HCT116 (cell line): ENCODE results near the gene TTC38. TPM values are rescaled to one million over a fixed set of nuclear protein-coding genes. Genes with fewer than 3 reads are reported as not detected.

ENCODE experiments used
- ATAC-seq: fragments of 200-7000 bp; cut with Tn5 transposase; 2 replicates; pipeline ENCODE4 v1.9.1; 2020; ENCODE audit warnings: mild to moderate bottlenecking, moderate library complexity
- BruUV-seq: library from RNA; stranded (reverse); fragments of 400-500 nt; replicated peaks from 2 replicates; lab custom pipeline; 2021; lab: Mats Ljungman, UMichigan
- CTCF ChIA-PET: fragments of 300-600 bp; sonication (Branson Sonifier 250); formaldehyde crosslinking; loops from one replicate; lab custom pipeline; 2021; ENCODE audit warnings: antibody characterized with exemption; lab: Charles Lee
- POLR2A ChIA-PET: fragments of 300-600, 350-600 bp; sonication (Branson Sonifier 250); formaldehyde crosslinking; loops from one replicate; lab custom pipeline; 2021; ENCODE audit warnings: antibody characterized with exemption; lab: Charles Lee
- RAD21 ChIA-PET, 2 experiments: fragments of 300-600 bp; sonication (Branson Sonifier 250); formaldehyde crosslinking; loops; one replicate each; lab custom pipeline; 2023; ENCODE audit warnings: low total read pairs in 2 of 2; ENCODE audit not compliant: uncharacterized antibody in 2 of 2, unreplicated experiment in 2 of 2, low non-redundant PET in 1 of 2; lab: Charles Lee
- DNase-seq: peaks from one replicate; pipeline ENCODE4 v3.0.0-alpha.2; 2010; ENCODE audit warnings: low read depth, low spot score
- H2AFZ ChIP-seq: fragments of 200-600 bp; shearing (Covaris generic), sonication (generic); 2 replicates; pipeline ENCODE4 v1.6.1; 2017; ENCODE audit warnings: low read depth, mixed run types, mixed read lengths, antibody characterized with exemption, low read length; ENCODE audit not compliant: poor library complexity, severe bottlenecking
- H3K27ac ChIP-seq: 2 replicates; pipeline ENCODE4 v1.5.1; 2012; ENCODE audit warnings: low read depth, low read length
- H3K27me3 ChIP-seq: fragments of 200-600 bp; sonication (generic); 2 replicates; pipeline ENCODE4 v1.6.1; 2016; ENCODE audit warnings: mixed run types, low read length, mixed read lengths; ENCODE audit not compliant: insufficient read depth
- H3K36me3 ChIP-seq, 2 experiments: fragments of 200-500 bp in 1 of 2; fragments of 200-600 bp in 1 of 2; sonication (Bioruptor generic) in 1 of 2; sonication (generic) in 1 of 2; 2 replicates each; pipeline versions ENCODE4 v1.5.1 to v1.6.1; 2014 to 2016; ENCODE audit warnings: low read length in 2 of 2, inconsistent platforms in 1 of 2, mixed read lengths in 1 of 2, mixed run types in 1 of 2; ENCODE audit not compliant: insufficient read depth in 2 of 2, control insufficient read depth in 1 of 2
- H3K4me1 ChIP-seq, 2 experiments: fragments of 200-600 bp in 1 of 2; sonication (generic) in 1 of 2; 2 replicates each; pipeline versions ENCODE4 v1.5.1 to v1.6.1; 2012 to 2017; ENCODE audit warnings: low read length in 2 of 2, inconsistent platforms in 1 of 2, mild to moderate bottlenecking in 1 of 2, mixed read lengths in 1 of 2, mixed run types in 1 of 2, moderate library complexity in 1 of 2; ENCODE audit not compliant: insufficient read depth in 2 of 2, control insufficient read depth in 1 of 2
- H3K4me2 ChIP-seq: fragments of 200-600 bp; sonication (generic); 2 replicates; pipeline ENCODE4 v1.6.1; 2017; ENCODE audit warnings: mixed run types, low read length, mixed read lengths
- H3K4me3 ChIP-seq, 2 experiments: fragments of 200-600 bp in 1 of 2; sonication (generic) in 1 of 2; replicated peaks in 1 of 2; 2 replicates each; pipeline ENCODE4 v1.5.1; 2011 to 2016; ENCODE audit warnings: low read length in 2 of 2, control low read depth in 1 of 2, low read depth in 1 of 2, mild to moderate bottlenecking in 1 of 2, mixed read lengths in 1 of 2, mixed run types in 1 of 2
- H3K79me2 ChIP-seq: fragments of 200-600 bp; sonication (generic); 2 replicates; pipeline ENCODE4 v1.6.1; 2017; ENCODE audit warnings: mild to moderate bottlenecking, mixed run types, low read length, moderate library complexity, mixed read lengths; ENCODE audit not compliant: insufficient read depth
- H3K9ac ChIP-seq: fragments of 200-600 bp; sonication (generic); 2 replicates; pipeline ENCODE4 v1.6.1; 2016; ENCODE audit warnings: low read length, mixed read lengths
- H3K9me2 ChIP-seq: fragments of 200-600 bp; sonication (generic), shearing (Covaris generic); 2 replicates; pipeline ENCODE4 v1.6.1; 2017; ENCODE audit warnings: mixed run types, mild to moderate bottlenecking, moderate library complexity; ENCODE audit not compliant: insufficient read depth
- H3K9me3 ChIP-seq, 2 experiments: fragments of 200-500 bp in 1 of 2; fragments of 200-600 bp in 1 of 2; sonication (Bioruptor generic) in 1 of 2; sonication (generic) in 1 of 2; 2 replicates each; pipeline ENCODE4 v1.6.1; 2014 to 2017; ENCODE audit warnings: low read length in 2 of 2, mixed read lengths in 2 of 2, inconsistent platforms in 1 of 2, low read depth in 1 of 2, mild to moderate bottlenecking in 1 of 2, mixed run types in 1 of 2, moderate library complexity in 1 of 2; ENCODE audit not compliant: control insufficient read depth in 1 of 2, insufficient read depth in 1 of 2
- H4K20me1 ChIP-seq: fragments of 200-600 bp; sonication (generic), shearing (Covaris generic); 2 replicates; pipeline ENCODE4 v1.6.1; 2017; ENCODE audit warnings: mixed run types, mild to moderate bottlenecking, moderate library complexity; ENCODE audit not compliant: insufficient read depth
- FOSL1 ChIP-seq: IDR thresholded peaks from 2 replicates; pipeline ENCODE4 v1.6.1; 2012; ENCODE audit warnings: low read depth
- JUND ChIP-seq: IDR thresholded peaks from 2 replicates; pipeline ENCODE4 v1.6.1; 2012
- RAD21 ChIP-seq: IDR thresholded peaks from 2 replicates; pipeline ENCODE4 v1.6.1; 2012; ENCODE audit warnings: low read depth, mild to moderate bottlenecking
- TCF7L2 ChIP-seq: IDR thresholded peaks from 2 replicates; pipeline ENCODE4 v1.7.0; 2011; ENCODE audit warnings: borderline replicate concordance, inconsistent platforms; ENCODE audit not compliant: insufficient read depth, insufficient read length; ENCODE audit errors: extremely low read depth
- ZFX ChIP-seq: fragments of 450-650 bp; IDR thresholded peaks from 2 replicates; pipeline ENCODE4 v1.6.1; 2017
- intact Hi-C: fragments of 100-400 bp; cut with micrococcal nuclease; formaldehyde crosslinking; loops from 2 replicates; pipeline ENCODE4 v1.10.0; 2022
- total RNA-seq: library from RNA; stranded (reverse); gene quantifications from one replicate; pipeline ENCODE4 v1.2.1, GENCODE V29; 2021; ENCODE audit not compliant: unreplicated experiment
- TF ChIP-seq, protein P1 (sequence below): IDR thresholded peaks from 2 replicates; pipeline ENCODE4 v1.6.1; 2012; ENCODE audit warnings: low read depth

Gene TTC38
- total RNA-seq, 1 experiment from 2014 or later = 22.9 TPM

DNA sequence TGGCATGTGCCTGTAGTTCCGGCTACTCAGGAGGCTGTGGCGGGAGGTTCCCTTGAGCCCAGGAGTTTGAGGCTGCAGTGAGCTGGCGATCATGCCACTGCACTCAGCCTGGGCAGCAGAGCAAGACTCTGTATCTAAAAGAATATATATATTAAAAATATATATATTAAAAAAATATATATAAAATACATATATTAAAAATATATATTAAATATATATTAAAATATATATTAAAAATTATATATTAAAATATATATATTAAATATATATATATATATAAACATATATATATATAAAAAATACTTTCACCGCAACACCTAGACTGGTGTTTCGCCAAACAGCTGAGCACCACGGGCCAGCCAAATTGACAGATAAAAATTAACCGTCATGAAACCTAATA is 8.8 kb downstream of the TTC38 start:
- H3K4me1 ChIP-seq = no peaks in the 10 kb centered on the region
- H3K9ac ChIP-seq = no peak overlapping the region
- BruUV-seq = no TSS peak
- H3K79me2 ChIP-seq = no peaks in the 10 kb centered on the region
- ChIA-PET RAD21 (no interaction called here), POLR2A (interaction anchor here (1.1 kb wide), 1 partner anchor 9 kb away, joined by 4 read pairs; the partner anchor contains the start of gene TTC38), CTCF (no interaction called here)
- no peak overlapping the region for H3K27ac ChIP-seq
- H3K4me3 ChIP-seq = no peak overlapping the region
- intact Hi-C loops = no loop called here
- ATAC-seq (no peak), DNase-seq (no peak)
- no peak overlapping the region for H3K4me2 ChIP-seq
- TF ChIP-seq RAD21 (no peak), JUND (no peak), ZFX (no peak), TCF7L2 (no peak), FOSL1 (no peak)
- TF ChIP-seq, protein P1, sequence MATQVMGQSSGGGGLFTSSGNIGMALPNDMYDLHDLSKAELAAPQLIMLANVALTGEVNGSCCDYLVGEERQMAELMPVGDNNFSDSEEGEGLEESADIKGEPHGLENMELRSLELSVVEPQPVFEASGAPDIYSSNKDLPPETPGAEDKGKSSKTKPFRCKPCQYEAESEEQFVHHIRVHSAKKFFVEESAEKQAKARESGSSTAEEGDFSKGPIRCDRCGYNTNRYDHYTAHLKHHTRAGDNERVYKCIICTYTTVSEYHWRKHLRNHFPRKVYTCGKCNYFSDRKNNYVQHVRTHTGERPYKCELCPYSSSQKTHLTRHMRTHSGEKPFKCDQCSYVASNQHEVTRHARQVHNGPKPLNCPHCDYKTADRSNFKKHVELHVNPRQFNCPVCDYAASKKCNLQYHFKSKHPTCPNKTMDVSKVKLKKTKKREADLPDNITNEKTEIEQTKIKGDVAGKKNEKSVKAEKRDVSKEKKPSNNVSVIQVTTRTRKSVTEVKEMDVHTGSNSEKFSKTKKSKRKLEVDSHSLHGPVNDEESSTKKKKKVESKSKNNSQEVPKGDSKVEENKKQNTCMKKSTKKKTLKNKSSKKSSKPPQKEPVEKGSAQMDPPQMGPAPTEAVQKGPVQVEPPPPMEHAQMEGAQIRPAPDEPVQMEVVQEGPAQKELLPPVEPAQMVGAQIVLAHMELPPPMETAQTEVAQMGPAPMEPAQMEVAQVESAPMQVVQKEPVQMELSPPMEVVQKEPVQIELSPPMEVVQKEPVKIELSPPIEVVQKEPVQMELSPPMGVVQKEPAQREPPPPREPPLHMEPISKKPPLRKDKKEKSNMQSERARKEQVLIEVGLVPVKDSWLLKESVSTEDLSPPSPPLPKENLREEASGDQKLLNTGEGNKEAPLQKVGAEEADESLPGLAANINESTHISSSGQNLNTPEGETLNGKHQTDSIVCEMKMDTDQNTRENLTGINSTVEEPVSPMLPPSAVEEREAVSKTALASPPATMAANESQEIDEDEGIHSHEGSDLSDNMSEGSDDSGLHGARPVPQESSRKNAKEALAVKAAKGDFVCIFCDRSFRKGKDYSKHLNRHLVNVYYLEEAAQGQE = no peak
- H3K9me3 ChIP-seq = peaks cover 0 to 5% of the 10 kb centered on the region in 2 experiments; a peak in 1 of 4 replicates
- no peaks in the 10 kb centered on the region for H3K9me2 ChIP-seq
- no peaks in the 10 kb centered on the region for H4K20me1 ChIP-seq
- no peaks in the 10 kb centered on the region for H3K27me3 ChIP-seq
- H2AFZ ChIP-seq = no peak overlapping the region
- H3K36me3 ChIP-seq = peaks cover 20 to 45% of the 10 kb centered on the region in 2 experiments
